HG03378 (cell line): ENCODE results near the gene CBFB.

Experiments
- ATAC-seq: cut with Tn5 transposase; IDR thresholded peaks from one replicate; pipeline ENCODE4 v1.9.1; 2021; ENCODE audit warnings: mild to moderate bottlenecking, moderate library complexity; ENCODE audit not compliant: unreplicated experiment

The CBFB gene

GRCh38 chr16:67016681-67017420 is 12.1 kb upstream of the CBFB start:
- ATAC-seq: no peak

GRCh38 chr16:67017421-67017750 is 11.6 kb upstream of the CBFB start:
- ATAC-seq: no peak

GRCh38 chr16:67017810-67018488 is 11.0 kb upstream of the CBFB start:
- peak; percentile 86 for ATAC-seq

GRCh38 chr16:67019171-67019570 is 9.8 kb upstream of the CBFB start:
- ATAC-seq: no peak

GRCh38 chr16:67021321-67021720 is 7.6 kb upstream of the CBFB start:
- no peak for ATAC-seq

GRCh38 chr16:67022531-67023214 is 6.3 kb upstream of the CBFB start:
- no peak for ATAC-seq

- no peak for ATAC-seq
Measured at GRCh38 chr16:67023689-67024088, 5.3 kb upstream of the CBFB start.

GRCh38 chr16:67024384-67025209 is 4.4 kb upstream of the CBFB start:
- ATAC-seq: no peak

- no peak for ATAC-seq
Measured at GRCh38 chr16:67025210-67025550, 3.8 kb upstream of the CBFB start.

GRCh38 chr16:67026570-67026969 is 2.4 kb upstream of the CBFB start:
- ATAC-seq: no peak

GRCh38 chr16:67027046-67027445 is 1.9 kb upstream of the CBFB start:
- ATAC-seq: no peak

GRCh38 chr16:67028167-67028695 is 718 bp upstream of the CBFB start:
- no peak for ATAC-seq

- ATAC-seq: peak; percentile 33
Measured at GRCh38 chr16:67029254-67030096, 526 bp downstream of the CBFB start.

GRCh38 chr16:67030221-67030962 is 1.4 kb downstream of the CBFB start:
- ATAC-seq: no peak

GRCh38 chr16:67034487-67034886 is 5.5 kb downstream of the CBFB start:
- no peak for ATAC-seq

- no peak for ATAC-seq
Measured at GRCh38 chr16:67035364-67035763, 6.4 kb downstream of the CBFB start.

GRCh38 chr16:67036323-67036741 is 7.4 kb downstream of the CBFB start:
- no peak for ATAC-seq

- no peak for ATAC-seq
Measured at GRCh38 chr16:67039260-67040020, 10.5 kb downstream of the CBFB start.

GRCh38 chr16:67040166-67040565 is 11.2 kb downstream of the CBFB start:
- no peak for ATAC-seq
